ENCODE results near the gene DDN.

Gene DDN

GRCh38 chr12:48965298-48965838 lies 33.8 kb downstream of the DDN start:
- no peak for DNase-seq (ENCODE audit: low read depth)
- TF ChIP-seq, protein P1, sequence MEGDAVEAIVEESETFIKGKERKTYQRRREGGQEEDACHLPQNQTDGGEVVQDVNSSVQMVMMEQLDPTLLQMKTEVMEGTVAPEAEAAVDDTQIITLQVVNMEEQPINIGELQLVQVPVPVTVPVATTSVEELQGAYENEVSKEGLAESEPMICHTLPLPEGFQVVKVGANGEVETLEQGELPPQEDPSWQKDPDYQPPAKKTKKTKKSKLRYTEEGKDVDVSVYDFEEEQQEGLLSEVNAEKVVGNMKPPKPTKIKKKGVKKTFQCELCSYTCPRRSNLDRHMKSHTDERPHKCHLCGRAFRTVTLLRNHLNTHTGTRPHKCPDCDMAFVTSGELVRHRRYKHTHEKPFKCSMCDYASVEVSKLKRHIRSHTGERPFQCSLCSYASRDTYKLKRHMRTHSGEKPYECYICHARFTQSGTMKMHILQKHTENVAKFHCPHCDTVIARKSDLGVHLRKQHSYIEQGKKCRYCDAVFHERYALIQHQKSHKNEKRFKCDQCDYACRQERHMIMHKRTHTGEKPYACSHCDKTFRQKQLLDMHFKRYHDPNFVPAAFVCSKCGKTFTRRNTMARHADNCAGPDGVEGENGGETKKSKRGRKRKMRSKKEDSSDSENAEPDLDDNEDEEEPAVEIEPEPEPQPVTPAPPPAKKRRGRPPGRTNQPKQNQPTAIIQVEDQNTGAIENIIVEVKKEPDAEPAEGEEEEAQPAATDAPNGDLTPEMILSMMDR (conservative IDR thresholded peaks at IDR 0.05; ENCODE audit: low read depth, low read length), result peak; percentile 49
- no peak overlapping the region for H3K4me3 ChIP-seq (ENCODE audit: low read length)

GRCh38 chr12:48961801-48962200 lies 37.4 kb downstream of the DDN start:
- no peak for DNase-seq (ENCODE audit: low read depth)
- TF ChIP-seq, protein P1 (conservative IDR thresholded peaks at IDR 0.05; ENCODE audit: low read depth, low read length), result no peak
- H3K4me3 ChIP-seq (ENCODE audit: low read length), result no peak overlapping the region

DNA sequence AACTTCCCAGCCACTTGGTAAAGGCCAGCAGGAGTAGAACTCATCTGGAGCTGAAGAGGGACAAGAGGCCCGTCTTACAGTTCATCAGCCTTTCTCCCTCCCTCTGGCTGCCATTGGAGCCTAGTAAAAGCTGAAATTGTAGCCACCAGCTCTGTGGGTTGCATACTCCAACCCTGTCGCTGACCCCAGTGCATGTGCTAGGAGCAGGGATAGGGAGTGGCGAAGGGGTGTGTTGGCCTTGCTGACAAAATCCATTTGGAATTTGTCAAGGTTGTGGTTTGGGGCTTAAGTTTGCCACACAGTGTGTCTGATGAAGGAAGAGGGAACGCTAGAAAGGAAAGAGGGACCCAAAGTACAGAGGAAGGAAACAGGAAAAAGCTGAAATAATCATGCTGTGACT lies 37.8 kb downstream of the DDN start:
- DNase-seq (ENCODE audit: low read depth), result no peak
- no peak overlapping the region for H3K4me3 ChIP-seq (ENCODE audit: low read length)
- TF ChIP-seq, protein P1 (conservative IDR thresholded peaks at IDR 0.05; ENCODE audit: low read depth, low read length), result no peak

GRCh38 chr12:48960834-48961233 lies 38.3 kb downstream of the DDN start:
- H3K4me3 ChIP-seq (ENCODE audit: low read length), result no peak overlapping the region
- no peak for DNase-seq (ENCODE audit: low read depth)
- TF ChIP-seq, protein P1 (conservative IDR thresholded peaks at IDR 0.05; ENCODE audit: low read depth, low read length), result no peak

- TF ChIP-seq, protein P1 (conservative IDR thresholded peaks at IDR 0.05; ENCODE audit: low read depth, low read length), result no peak
- DNase-seq (ENCODE audit: low read depth), result no peak
- peak overlapping the region; percentile 94 for H3K4me3 ChIP-seq (ENCODE audit: low read length)
Measured at GRCh38 chr12:48958049-48958388, 41.2 kb downstream of the DDN start.

- TF ChIP-seq, protein P1 (conservative IDR thresholded peaks at IDR 0.05; ENCODE audit: low read depth, low read length), result no peak
- DNase-seq (ENCODE audit: low read depth), result peak; percentile 74
- H3K4me3 ChIP-seq (ENCODE audit: low read length), result peak within 1 kb of the TSS; percentile 94
Measured at GRCh38 chr12:48957141-48958048, 41.8 kb downstream of the DDN start, which contains the start of gene ARF3. Gene ARF3 (minus strand): TSS chr12:48957487. CDS start chr12:48941095, 16,392 bp downstream.
